Naive thymus-derived CD8-positive, alpha-beta T cell (primary cell): ENCODE measurements around the gene CA5A. TPM values are rescaled to one million over a fixed set of nuclear protein-coding genes. Genes with fewer than 3 reads are reported as not detected.
"Not testable (repeated sequence)": the region's sequence is repeated elsewhere in the genome, so short reads cannot be mapped to it uniquely, and the experiment has no call there.

Experiments used
- ATAC-seq, 2 donors: fragments of 150-1000 bp; cut with Tn5 transposase in 1 of 2; sonication (Bioruptor Pico), chemical (Tn5 transposase) in 1 of 2; 1 replicate in 1 of 2; 2 replicates in 1 of 2; pipeline ENCODE4 v1.10.0; 2021; ENCODE audit warnings: mild to moderate bottlenecking in 2 of 2, moderate library complexity in 2 of 2
- POLR2A ChIA-PET: fragments of 350-600 bp; sonication (Branson Sonifier 250); formaldehyde crosslinking; loops from one replicate; lab custom pipeline; 2021; ENCODE audit warnings: antibody characterized with exemption; lab: Charles Lee
- DNase-seq, 10 donors: peaks; one replicate each; pipeline versions ENCODE4 v3.0.0 to v3.0.0-alpha.2; 2020 to 2022
- H3K27ac Mint-ChIP-seq, 10 donors: one replicate each; pipeline ENCODE4 v1.8.0; 2020 to 2022; ENCODE audit warnings: mild to moderate bottlenecking in 10 of 10, mixed read lengths in 10 of 10, moderate library complexity in 4 of 10, inconsistent platforms in 1 of 10
- H3K27me3 Mint-ChIP-seq, 5 donors: one replicate each; pipeline ENCODE4 v1.8.0; 2021 to 2022; ENCODE audit warnings: mixed read lengths in 5 of 5
- H3K36me3 Mint-ChIP-seq, 3 donors: one replicate each; pipeline ENCODE4 v1.8.0; 2020 to 2022; ENCODE audit warnings: mixed read lengths in 3 of 3, mild to moderate bottlenecking in 2 of 3, inconsistent platforms in 1 of 3
- H3K4me1 Mint-ChIP-seq, 4 donors: one replicate each; pipeline ENCODE4 v1.8.0; 2021 to 2022; ENCODE audit warnings: mixed read lengths in 4 of 4
- H3K4me3 Mint-ChIP-seq, 10 donors: one replicate each; pipeline ENCODE4 v1.8.0; 2020 to 2022; ENCODE audit warnings: mild to moderate bottlenecking in 10 of 10, mixed read lengths in 10 of 10, moderate library complexity in 6 of 10, inconsistent platforms in 1 of 10
- H3K9me3 Mint-ChIP-seq, 9 donors: one replicate each; pipeline ENCODE4 v1.8.0; 2020 to 2022; ENCODE audit warnings: mixed read lengths in 9 of 9, mild to moderate bottlenecking in 3 of 9, inconsistent platforms in 1 of 9, moderate library complexity in 1 of 9
- polyA plus RNA-seq, 3 donors: library from polyadenylated mRNA; unstranded; fragments of 300-500 nt; fragmentation: Illumina TruSeq; gene quantifications; one replicate each; pipeline ENCODE4 v1.2.3, GENCODE V29; 2021
- total RNA-seq, 8 experiments: library from RNA in 2 of 8; stranded (reverse) in 2 of 8; gene quantifications; one replicate each; pipeline ENCODE4 v1.2.3 and lab custom pipeline; 2021 to 2026

The CA5A gene
- total and polyA plus RNA-seq, 5 experiments from 2014 or later, result not detected

- H3K27me3 Mint-ChIP-seq, H3K4me3 Mint-ChIP-seq, H3K9me3 Mint-ChIP-seq, DNase-seq, ATAC-seq, H3K36me3 Mint-ChIP-seq, POLR2A ChIA-PET, H3K27ac Mint-ChIP-seq, H3K4me1 Mint-ChIP-seq: not testable (repeated sequence)
Measured at GRCh38 chr16:87911106-87911763, 25.1 kb downstream of the CA5A start.

- ATAC-seq, result peak; percentile 86 to 97
- POLR2A ChIA-PET, result interaction anchor here (0.8 kb wide), 1 partner anchor 130 kb away, joined by 3 read pairs; no protein-coding TSS in a partner anchor
- not testable (repeated sequence) for H3K36me3 Mint-ChIP-seq, H3K9me3 Mint-ChIP-seq, H3K27me3 Mint-ChIP-seq, H3K4me1 Mint-ChIP-seq
- Mint-ChIP-seq H3K27ac (peak overlapping the region in 6 of 10 donors; percentile 19 to 78 (median 62)), H3K4me3 (peak overlapping the region in 1 of 10 donors; percentile 22)
- DNase-seq, result peak; percentile 60 to 83 (median 76)
Measured at GRCh38 chr16:87909203-87909935, 27.0 kb downstream of the CA5A start.

- not testable (repeated sequence) for H3K4me1 Mint-ChIP-seq, ATAC-seq, DNase-seq, H3K4me3 Mint-ChIP-seq, H3K36me3 Mint-ChIP-seq, H3K27ac Mint-ChIP-seq, H3K9me3 Mint-ChIP-seq, H3K27me3 Mint-ChIP-seq
- POLR2A ChIA-PET, result interaction anchor here (0.6 kb wide), 1 partner anchor 24 kb away, joined by 3 read pairs; no protein-coding TSS in a partner anchor
Measured at GRCh38 chr16:87908101-87908500, 28.2 kb downstream of the CA5A start.

- not testable (repeated sequence) for ATAC-seq
Measured at GRCh38 chr16:87905521-87905920, 30.8 kb downstream of the CA5A start.

GRCh38 chr16:87904963-87905362, 31.4 kb downstream of the CA5A start:
- not testable (repeated sequence) for H3K36me3 Mint-ChIP-seq, H3K9me3 Mint-ChIP-seq, ATAC-seq, DNase-seq, H3K4me1 Mint-ChIP-seq, H3K27ac Mint-ChIP-seq, H3K4me3 Mint-ChIP-seq, H3K27me3 Mint-ChIP-seq
- POLR2A ChIA-PET, result interaction anchor here (1.1 kb wide), 1 partner anchor 19 kb away, joined by 4 read pairs; no protein-coding TSS in a partner anchor

More at GRCh38 chr16:87905521-87905920, 30.8 kb downstream of the CA5A start:
- H3K27ac Mint-ChIP-seq, H3K9me3 Mint-ChIP-seq, DNase-seq, H3K4me1 Mint-ChIP-seq, H3K4me3 Mint-ChIP-seq, H3K36me3 Mint-ChIP-seq, H3K27me3 Mint-ChIP-seq: not testable (repeated sequence)
- POLR2A ChIA-PET, result interaction anchor here (1.1 kb wide), 1 partner anchor 20 kb away, joined by 4 read pairs; no protein-coding TSS in a partner anchor

- H3K36me3 Mint-ChIP-seq, H3K4me3 Mint-ChIP-seq, DNase-seq, H3K27me3 Mint-ChIP-seq, POLR2A ChIA-PET, H3K9me3 Mint-ChIP-seq, ATAC-seq: not testable (repeated sequence)
- H3K4me1 Mint-ChIP-seq, result peaks cover 21 to 34% (median 30%) of the 10 kb centered on the region in 4 donors
- H3K27ac Mint-ChIP-seq, result peak overlapping the region in 2 of 10 donors; percentile 43 to 46
Measured at GRCh38 chr16:87900489-87900888, 35.8 kb downstream of the CA5A start.

- Mint-ChIP-seq H3K9me3 (no peaks in the 10 kb centered on the region), H3K4me3 (peak overlapping the region; percentile 57 to 87 (median 78)), H3K4me1 (peaks cover 23 to 40% (median 34%) of the 10 kb centered on the region in 4 donors), H3K27me3 (no peaks in the 10 kb centered on the region), H3K36me3 (no peaks in the 10 kb centered on the region), H3K27ac (peak overlapping the region; percentile 77 to 94 (median 91))
- POLR2A ChIA-PET, result interaction anchor here (0.9 to 1.2 kb wide), 5 partner anchors 23 to 91 kb away, joined by 3 to 4 read pairs (median 3); no protein-coding TSS in a partner anchor
- ATAC-seq (peak; percentile 58 to 72), DNase-seq (peak in 7 of 10 donors; percentile 4 to 28 (median 18))
Measured at GRCh38 chr16:87897521-87898505, 38.5 kb downstream of the CA5A start.

- H3K27me3 Mint-ChIP-seq, H3K9me3 Mint-ChIP-seq, ATAC-seq, H3K36me3 Mint-ChIP-seq, DNase-seq: not testable (repeated sequence)
- Mint-ChIP-seq H3K27ac (peak overlapping the region; percentile 34 to 94 (median 90)), H3K4me1 (peaks cover 23 to 40% (median 34%) of the 10 kb centered on the region in 4 donors), H3K4me3 (peak overlapping the region; percentile 57 to 87 (median 78))
- POLR2A ChIA-PET, result interaction anchor here (1.1 to 1.8 kb wide), 4 partner anchors 22 to 54 kb away, joined by 3 to 5 read pairs (median 4); partner anchors contain the start of gene BANP
Measured at GRCh38 chr16:87896924-87897520, 39.3 kb downstream of the CA5A start.

GRCh38 chr16:87896176-87896890, 40.0 kb downstream of the CA5A start:
- not testable (repeated sequence) for H3K27me3 Mint-ChIP-seq, H3K9me3 Mint-ChIP-seq, H3K36me3 Mint-ChIP-seq
- Mint-ChIP-seq H3K27ac (peak overlapping the region; percentile 78 to 94 (median 90)), H3K4me3 (peak overlapping the region; percentile 48 to 87 (median 78)), H3K4me1 (peaks cover 23 to 40% (median 34%) of the 10 kb centered on the region in 4 donors)
- POLR2A ChIA-PET, result interaction anchor here (1.0 to 1.8 kb wide), 7 partner anchors 25 to 131 kb away, joined by 3 to 6 read pairs (median 4); partner anchors contain the start of genes BANP and KLHDC4
- DNase-seq (peak in 1 of 10 donors; percentile 7), ATAC-seq (peak; percentile 11 to 29)

- Mint-ChIP-seq H3K36me3 (no peaks in the 10 kb centered on the region), H3K27me3 (no peaks in the 10 kb centered on the region), H3K4me1 (peaks cover 23 to 40% (median 34%) of the 10 kb centered on the region in 4 donors), H3K27ac (peak overlapping the region; percentile 66 to 94 (median 90)), H3K4me3 (peak overlapping the region in 8 of 10 donors; percentile 66 to 87 (median 80)), H3K9me3 (no peaks in the 10 kb centered on the region)
- DNase-seq (peak in 9 of 10 donors; percentile 13 to 76 (median 31)), ATAC-seq (peak; percentile 72 to 81)
- POLR2A ChIA-PET, result interaction anchor here (1.0 to 1.8 kb wide), 5 partner anchors 24 to 130 kb away, joined by 3 to 6 read pairs (median 5); partner anchors contain the start of genes BANP and KLHDC4
Measured at GRCh38 chr16:87895641-87896141, 40.6 kb downstream of the CA5A start.

- ATAC-seq, H3K27ac Mint-ChIP-seq, DNase-seq, H3K9me3 Mint-ChIP-seq, H3K36me3 Mint-ChIP-seq, H3K4me3 Mint-ChIP-seq, POLR2A ChIA-PET, H3K27me3 Mint-ChIP-seq: not testable (repeated sequence)
- peaks cover 23 to 37% (median 34%) of the 10 kb centered on the region in 4 donors for H3K4me1 Mint-ChIP-seq
Measured at GRCh38 chr16:87894005-87894404, 42.3 kb downstream of the CA5A start.
